CD4-positive, alpha-beta memory T cell (primary cell): ENCODE data around the gene ANKRD40. TPM values are rescaled to one million over a fixed set of nuclear protein-coding genes. Genes with fewer than 3 reads are reported as not detected.
"Not testable (repeated sequence)": the region's sequence is repeated elsewhere in the genome, so short reads cannot be mapped to it uniquely, and the experiment has no call there.

Experiments used
- CTCF ChIA-PET: fragments of 350-600 bp; sonication (Branson Sonifier 250); formaldehyde crosslinking; loops from one replicate; lab custom pipeline; 2021; ENCODE audit warnings: inconsistent platforms; ENCODE audit not compliant: partially characterized antibody; lab: Charles Lee
- POLR2A ChIA-PET: fragments of 350-600 bp; sonication (Branson Sonifier 250); formaldehyde crosslinking; loops from one replicate; lab custom pipeline; 2021; ENCODE audit not compliant: partially characterized antibody; lab: Charles Lee
- DNase-seq, 5 donors: peaks; one replicate each; pipeline versions ENCODE4 v3.0.0 to v3.0.0-alpha.2; 2020 to 2022; ENCODE audit warnings: mixed read lengths in 1 of 5
- H3K27ac ChIP-seq: one replicate; pipeline ENCODE4 v1.7.0; 2013; ENCODE audit warnings: low read depth, low read length
- H3K27me3 ChIP-seq: 2 replicates; pipeline ENCODE4 v1.7.0; 2013; ENCODE audit warnings: mild to moderate bottlenecking, low read length, moderate library complexity; ENCODE audit not compliant: insufficient read depth
- H3K36me3 ChIP-seq: 2 replicates; pipeline ENCODE4 v1.7.0; 2013; ENCODE audit warnings: mild to moderate bottlenecking, low read length, moderate library complexity; ENCODE audit not compliant: insufficient read depth
- H3K4me1 ChIP-seq: 2 replicates; pipeline ENCODE4 v1.7.0; 2013; ENCODE audit warnings: mild to moderate bottlenecking, low read length, moderate library complexity; ENCODE audit not compliant: insufficient read depth
- H3K4me3 ChIP-seq, 2 donors: one replicate each; pipeline ENCODE4 v1.7.0; 2013; ENCODE audit warnings: low read length in 2 of 2, mild to moderate bottlenecking in 1 of 2
- H3K9me3 ChIP-seq, 2 donors: one replicate each; pipeline ENCODE4 v1.7.0; 2013; ENCODE audit warnings: low read length in 2 of 2, control low read depth in 1 of 2; ENCODE audit not compliant: control insufficient read depth in 1 of 2
- H3K27ac Mint-ChIP-seq, 7 donors: one replicate each; pipeline ENCODE4 v1.8.0; 2020 to 2021; ENCODE audit warnings: mixed read lengths in 7 of 7, mild to moderate bottlenecking in 6 of 7, inconsistent platforms in 3 of 7, moderate library complexity in 3 of 7
- H3K27me3 Mint-ChIP-seq, 2 donors: one replicate each; pipeline ENCODE4 v1.8.0; 2020 to 2021; ENCODE audit warnings: mixed read lengths in 2 of 2
- H3K36me3 Mint-ChIP-seq, 2 donors: one replicate each; pipeline ENCODE4 v1.8.0; 2020 to 2021; ENCODE audit warnings: mixed read lengths in 2 of 2, inconsistent platforms in 1 of 2, mild to moderate bottlenecking in 1 of 2
- H3K4me1 Mint-ChIP-seq, 4 donors: one replicate each; pipeline ENCODE4 v1.8.0; 2020 to 2021; ENCODE audit warnings: mixed read lengths in 4 of 4, mild to moderate bottlenecking in 1 of 4
- H3K4me3 Mint-ChIP-seq, 8 donors: one replicate each; pipeline ENCODE4 v1.8.0; 2020 to 2021; ENCODE audit warnings: mixed read lengths in 8 of 8, mild to moderate bottlenecking in 7 of 8, moderate library complexity in 6 of 8, inconsistent platforms in 3 of 8
- H3K9me3 Mint-ChIP-seq, 8 donors: one replicate each; pipeline ENCODE4 v1.8.0; 2020 to 2021; ENCODE audit warnings: mixed read lengths in 8 of 8, mild to moderate bottlenecking in 5 of 8, inconsistent platforms in 3 of 8, moderate library complexity in 1 of 8
- intact Hi-C: fragments of 100-400 bp; cut with micrococcal nuclease; formaldehyde crosslinking; loops from one replicate; pipeline ENCODE4 v1.15.1; 2023
- polyA plus RNA-seq, 2 donors: library from polyadenylated mRNA; unstranded; fragments of 300-500 nt; fragmentation: Illumina TruSeq; gene quantifications; one replicate each; pipeline ENCODE4 v1.2.3, GENCODE V29; 2021
- total RNA-seq, 2 experiments: library from RNA; stranded (reverse); gene quantifications; one replicate each; pipeline ENCODE4 v1.2.3, GENCODE V29; 2021

Gene ANKRD40
- total and polyA plus RNA-seq, 4 experiments from 2014 or later: 2.1 to 39.3 (median 21.2) TPM

DNA sequence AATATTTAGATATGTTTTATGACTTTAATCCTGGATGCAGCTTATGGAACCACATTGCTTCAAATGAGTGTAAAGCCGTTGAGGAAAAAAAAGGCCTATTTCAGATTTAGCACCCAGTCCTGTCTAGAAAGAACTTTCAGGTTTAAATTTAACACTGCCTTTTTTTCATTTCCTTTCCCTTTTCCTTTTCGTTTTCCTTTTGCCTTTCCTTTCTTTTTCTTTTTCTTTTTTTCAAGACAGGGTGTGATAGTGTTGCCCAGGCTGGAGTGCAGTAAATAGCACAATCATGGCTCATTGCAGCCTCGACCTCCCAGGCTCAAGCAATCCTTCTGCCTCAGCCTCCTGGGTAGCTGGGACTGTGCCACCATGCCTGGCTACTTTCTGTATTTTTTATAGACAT, 27.6 kb upstream of the ANKRD40 start:
- peak overlapping the region in 4 of 7 donors; percentile 50 to 84 (median 66) for H3K27ac Mint-ChIP-seq
- peaks cover 33 to 61% (median 41%) of the 10 kb centered on the region in 4 donors for H3K4me1 Mint-ChIP-seq
- intact Hi-C loops: no loop called here
- no peak overlapping the region for H3K4me3 ChIP-seq
- H3K27me3 Mint-ChIP-seq: no peaks in the 10 kb centered on the region
- H3K9me3 Mint-ChIP-seq: no peaks in the 10 kb centered on the region
- H3K36me3 ChIP-seq: peaks cover 26% of the 10 kb centered on the region
- no peaks in the 10 kb centered on the region for H3K27me3 ChIP-seq
- peaks cover 28 to 45% of the 10 kb centered on the region in 2 donors for H3K36me3 Mint-ChIP-seq
- peaks cover 61% of the 10 kb centered on the region for H3K4me1 ChIP-seq
- H3K4me3 Mint-ChIP-seq: peak overlapping the region in 1 of 8 donors; percentile 61
- no peak overlapping the region for H3K27ac ChIP-seq
- POLR2A ChIA-PET: no interaction called here
- no peak for DNase-seq
- CTCF ChIA-PET: no interaction called here
- H3K9me3 ChIP-seq: no peaks in the 10 kb centered on the region

GRCh38 chr17:50731575-50732460, 24.1 kb upstream of the ANKRD40 start:
- ChIA-PET POLR2A (interaction anchor here (1.1 kb wide), 1 partner anchor 13 kb away, joined by 3 read pairs; the partner anchor contains the start of gene LUC7L3), CTCF (no interaction called here)
- Histone ChIP-seq H3K27ac (no peak overlapping the region), H3K4me3 (no peak overlapping the region), H3K4me1 (peaks cover 88% of the 10 kb centered on the region), H3K9me3 (no peaks in the 10 kb centered on the region), H3K27me3 (no peaks in the 10 kb centered on the region), H3K36me3 (no peaks in the 10 kb centered on the region)
- Mint-ChIP-seq H3K4me3 (peak overlapping the region; percentile 6 to 59 (median 30)), H3K4me1 (peaks cover 42 to 71% (median 58%) of the 10 kb centered on the region in 4 donors), H3K27ac (peak overlapping the region; percentile 19 to 89 (median 44)), H3K36me3 (peaks cover 8 to 22% of the 10 kb centered on the region in 2 donors), H3K9me3 (no peaks in the 10 kb centered on the region), H3K27me3 (no peaks in the 10 kb centered on the region)
- no peak for DNase-seq
- intact Hi-C loops: no loop called here

GRCh38 chr17:50728881-50729765, 21.4 kb upstream of the ANKRD40 start:
- peaks cover 92% of the 10 kb centered on the region for H3K4me1 ChIP-seq
- ChIA-PET CTCF (no interaction called here), POLR2A (interaction anchor here (0.5 kb wide), 1 partner anchor 466 kb away, joined by 4 read pairs; no protein-coding TSS in a partner anchor)
- intact Hi-C loops: no loop called here
- Mint-ChIP-seq H3K4me1 (peaks cover 39 to 69% (median 53%) of the 10 kb centered on the region in 4 donors), H3K4me3 (peak overlapping the region in 4 of 8 donors; percentile 29 to 47 (median 42)), H3K9me3 (no peaks in the 10 kb centered on the region), H3K36me3 (peaks cover 8 to 11% of the 10 kb centered on the region in 2 donors), H3K27ac (peak overlapping the region in 2 of 7 donors; percentile 30 to 57), H3K27me3 (no peaks in the 10 kb centered on the region)
- DNase-seq: no peak
- no peaks in the 10 kb centered on the region for H3K27me3 ChIP-seq
- no peak overlapping the region for H3K4me3 ChIP-seq
- no peaks in the 10 kb centered on the region for H3K36me3 ChIP-seq
- no peak overlapping the region for H3K27ac ChIP-seq
- no peaks in the 10 kb centered on the region for H3K9me3 ChIP-seq

- Histone ChIP-seq H3K36me3 (no peaks in the 10 kb centered on the region), H3K27ac (no peak overlapping the region), H3K4me1 (peaks cover 98% of the 10 kb centered on the region), H3K4me3 (no peak overlapping the region), H3K27me3 (no peaks in the 10 kb centered on the region), H3K9me3 (no peaks in the 10 kb centered on the region)
- no peak overlapping the region for H3K27ac Mint-ChIP-seq
- CTCF ChIA-PET: interaction anchor here (0.8 kb wide), 1 partner anchor 22 kb away, joined by 3 read pairs; no protein-coding TSS in a partner anchor
- POLR2A ChIA-PET: interaction anchor here (0.7 kb wide), 1 partner anchor 9 kb away, joined by 3 read pairs; the partner anchor contains the start of gene LUC7L3
- peak overlapping the region in 5 of 8 donors; percentile 14 to 67 (median 33) for H3K4me3 Mint-ChIP-seq
- peaks cover 8 to 11% of the 10 kb centered on the region in 2 donors for H3K36me3 Mint-ChIP-seq
- intact Hi-C loops: no loop called here
- no peaks in the 10 kb centered on the region for H3K9me3 Mint-ChIP-seq
- no peak for DNase-seq
- no peaks in the 10 kb centered on the region for H3K27me3 Mint-ChIP-seq
- peaks cover 40 to 80% (median 57%) of the 10 kb centered on the region in 4 donors for H3K4me1 Mint-ChIP-seq
Observed at GRCh38 chr17:50728112-50728429, 20.4 kb upstream of the ANKRD40 start.

DNA sequence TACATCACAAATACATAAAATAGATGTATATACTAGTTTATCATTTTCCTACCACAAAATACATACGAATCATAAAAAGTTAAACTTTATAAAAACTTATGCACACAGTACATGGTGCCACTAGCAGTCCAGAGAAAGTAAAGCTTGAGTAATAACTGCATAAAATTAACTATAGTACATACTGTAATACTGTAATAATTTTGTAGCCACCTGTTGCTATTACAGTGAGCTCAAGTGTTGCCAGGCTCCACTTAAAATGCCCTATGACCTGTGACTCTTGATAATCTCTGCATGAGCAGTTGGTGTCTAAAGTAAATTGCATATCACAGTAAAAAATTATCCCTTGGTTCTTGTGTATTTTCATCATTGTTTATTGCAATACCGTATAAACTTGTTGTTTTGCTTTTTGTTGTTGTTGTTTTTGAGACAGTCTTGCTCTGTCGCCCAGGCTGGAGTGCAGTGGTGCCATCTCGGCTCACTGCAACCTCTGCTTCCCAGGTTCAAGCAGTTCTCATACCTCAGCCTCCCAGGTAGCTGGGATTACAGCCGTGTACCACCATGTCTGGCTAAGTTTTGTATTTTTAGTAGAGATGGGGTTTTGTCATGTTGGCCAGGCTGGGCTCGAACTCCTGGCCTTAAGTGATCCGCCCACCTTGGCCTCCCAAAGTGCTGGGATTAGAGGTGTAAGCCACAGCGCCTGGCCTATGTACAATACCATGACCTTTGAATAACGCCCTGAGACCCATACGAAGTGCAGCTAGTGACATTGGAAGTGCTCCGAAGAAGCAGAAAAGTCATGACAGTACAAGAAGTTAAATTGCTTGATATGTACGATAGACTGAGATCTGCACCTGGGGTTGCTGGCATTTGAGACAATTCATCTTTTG, 18.3 kb upstream of the ANKRD40 start:
- CTCF ChIA-PET: no interaction called here
- Mint-ChIP-seq H3K9me3 (no peaks in the 10 kb centered on the region), H3K36me3 (peaks cover 8 to 18% of the 10 kb centered on the region in 2 donors), H3K4me3 (peak overlapping the region in 5 of 8 donors; percentile 43 to 67 (median 54)), H3K27me3 (no peaks in the 10 kb centered on the region), H3K27ac (peak overlapping the region in 3 of 7 donors; percentile 27 to 63 (median 60)), H3K4me1 (peaks cover 39 to 77% (median 59%) of the 10 kb centered on the region in 4 donors)
- peaks cover 97% of the 10 kb centered on the region for H3K4me1 ChIP-seq
- no peak overlapping the region for H3K27ac ChIP-seq
- no peak for DNase-seq
- POLR2A ChIA-PET: interaction anchor here (1.1 kb wide), 1 partner anchor 18 kb away, joined by 3 read pairs; no protein-coding TSS in a partner anchor
- no peaks in the 10 kb centered on the region for H3K9me3 ChIP-seq
- intact Hi-C loops: no loop called here
- H3K4me3 ChIP-seq: no peak overlapping the region
- no peaks in the 10 kb centered on the region for H3K36me3 ChIP-seq
- no peaks in the 10 kb centered on the region for H3K27me3 ChIP-seq

DNA sequence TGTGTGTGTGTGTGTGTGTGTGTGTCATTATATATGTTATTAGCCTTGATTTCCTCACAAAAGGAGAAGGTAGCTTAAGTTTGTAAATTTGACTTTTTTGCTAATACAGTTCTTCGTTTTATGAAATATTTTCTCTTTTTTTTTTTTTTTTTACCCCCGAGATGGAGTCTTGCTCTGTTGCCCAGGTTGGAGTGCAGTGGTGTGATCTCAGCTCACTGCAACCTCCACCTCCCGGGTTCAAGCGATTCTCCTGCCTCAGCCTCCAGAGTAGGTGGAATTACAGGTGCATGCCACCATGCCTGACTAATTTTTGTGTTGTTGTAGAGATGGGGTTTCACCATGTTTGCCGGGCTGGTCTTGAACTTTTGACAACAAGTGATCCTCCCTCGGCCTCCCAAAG, 16.9 kb upstream of the ANKRD40 start:
- H3K9me3 Mint-ChIP-seq, H3K9me3 ChIP-seq, H3K36me3 ChIP-seq, H3K27me3 Mint-ChIP-seq, DNase-seq, H3K4me3 ChIP-seq, H3K27me3 ChIP-seq, H3K27ac ChIP-seq, H3K27ac Mint-ChIP-seq, intact Hi-C loops: not testable (repeated sequence)
- ChIA-PET CTCF (interaction anchor here (0.7 kb wide), 1 partner anchor 19 kb away, joined by 4 read pairs; no protein-coding TSS in a partner anchor), POLR2A (interaction anchor here (1.0 kb wide), 1 partner anchor 24 kb away, joined by 3 read pairs; no protein-coding TSS in a partner anchor)
- Mint-ChIP-seq H3K4me1 (peaks cover 38 to 86% (median 63%) of the 10 kb centered on the region in 4 donors), H3K4me3 (peak overlapping the region in 4 of 8 donors; percentile 15 to 31 (median 22)), H3K36me3 (peaks cover 8 to 25% of the 10 kb centered on the region in 2 donors)
- peaks cover 90% of the 10 kb centered on the region for H3K4me1 ChIP-seq
